B cell (primary cell): ENCODE results near the gene AMZ1. TPM values are rescaled to one million over a fixed set of nuclear protein-coding genes. Genes with fewer than 3 reads are reported as not detected.

Experiments
- ATAC-seq: fragments of 200-7000 bp; cut with Tn5 transposase; one replicate; pipeline ENCODE4 v1.10.0; 2021; ENCODE audit warnings: low read depth, mild to moderate bottlenecking, moderate number of reproducible peaks, moderate library complexity
- CTCF ChIA-PET: fragments of 350-600 bp; sonication (Branson Sonifier 250); formaldehyde crosslinking; loops from one replicate; lab custom pipeline; 2021; ENCODE audit warnings: antibody characterized with exemption, inconsistent platforms; lab: Charles Lee
- POLR2A ChIA-PET: fragments of 350-600 bp; sonication (Branson Sonifier 250); formaldehyde crosslinking; loops from one replicate; lab custom pipeline; 2021; ENCODE audit warnings: antibody characterized with exemption; lab: Charles Lee
- DNase-seq: peaks from one replicate; pipeline ENCODE4 v3.0.0; 2013
- H2AFZ ChIP-seq: 2 replicates; pipeline ENCODE4 v1.6.1; 2012; ENCODE audit warnings: mild to moderate bottlenecking, low read depth, low read length; ENCODE audit not compliant: insufficient read depth, poor library complexity, severe bottlenecking
- H3K27ac ChIP-seq, 2 donors: 1 replicate in 1 of 2; 2 replicates in 1 of 2; pipeline ENCODE4 v1.5.1; 2012 to 2013; ENCODE audit warnings: low read length in 2 of 2, mild to moderate bottlenecking in 2 of 2, moderate library complexity in 1 of 2
- H3K27me3 ChIP-seq, 4 experiments: fragments of 200-600 bp in 1 of 4; sonication (generic) in 1 of 4; replicated peaks in 1 of 4; 1 replicate in 2 of 4; 2 replicates in 2 of 4; pipeline versions ENCODE4 v1.6.1 to v1.7.0; 2013 to 2016; ENCODE audit warnings: low read length in 3 of 4, mild to moderate bottlenecking in 2 of 4, mixed read lengths in 1 of 4, moderate library complexity in 1 of 4; ENCODE audit not compliant: insufficient read depth in 4 of 4, control insufficient read depth in 3 of 4; ENCODE audit errors: control extremely low read depth in 1 of 4
- H3K36me3 ChIP-seq, 2 experiments: replicated peaks in 1 of 2; 1 replicate in 1 of 2; 2 replicates in 1 of 2; pipeline versions ENCODE4 v1.6.1 to v1.7.1; 2013; ENCODE audit warnings: low read length in 1 of 2; ENCODE audit not compliant: insufficient read depth in 2 of 2, control insufficient read depth in 1 of 2; ENCODE audit errors: control extremely low read depth in 1 of 2, extremely low read depth in 1 of 2
- H3K4me1 ChIP-seq, 2 donors: fragments of 200-600 bp in 1 of 2; sonication (generic) in 1 of 2; 1 replicate in 1 of 2; 2 replicates in 1 of 2; pipeline versions ENCODE4 v1.5.1 to v1.6.1; 2013 to 2017; ENCODE audit warnings: low read length in 2 of 2; ENCODE audit not compliant: control insufficient read depth in 2 of 2, insufficient read depth in 2 of 2
- H3K4me2 ChIP-seq: replicated peaks from 2 replicates; pipeline ENCODE3; 2012; ENCODE audit warnings: mild to moderate bottlenecking, low read depth, low read length; ENCODE audit not compliant: poor library complexity, severe bottlenecking
- H3K4me3 ChIP-seq, 5 experiments: fragments of 200-600 bp in 1 of 5; sonication (generic) in 1 of 5; 1 replicate in 3 of 5; 2 replicates in 2 of 5; pipeline versions ENCODE4 v1.5.1 to v1.7.0; 2011 to 2016; ENCODE audit warnings: low read length in 4 of 5, mild to moderate bottlenecking in 4 of 5, low read depth in 2 of 5, control low read depth in 1 of 5, moderate library complexity in 1 of 5; ENCODE audit not compliant: insufficient read depth in 1 of 5; ENCODE audit errors: control extremely low read depth in 1 of 5, extremely low read depth in 1 of 5
- H3K79me2 ChIP-seq: fragments of 200-600 bp; sonication (generic); one replicate; pipeline ENCODE4 v1.6.0; 2016; ENCODE audit warnings: low read length; ENCODE audit not compliant: control insufficient read depth, insufficient read depth
- H3K9ac ChIP-seq: fragments of 200-600 bp; sonication (generic); 2 replicates; pipeline ENCODE4 v1.6.1; 2017; ENCODE audit warnings: mild to moderate bottlenecking, low read length, moderate library complexity
- H3K9me3 ChIP-seq, 3 donors: one replicate each; pipeline versions ENCODE4 v1.6.1 to v1.7.1; 2013; ENCODE audit warnings: low read length in 2 of 3; ENCODE audit not compliant: control insufficient read depth in 2 of 3, insufficient read depth in 1 of 3; ENCODE audit errors: control extremely low read depth in 1 of 3
- H4K20me1 ChIP-seq: 2 replicates; pipeline ENCODE4 v1.6.0; 2012; ENCODE audit warnings: mild to moderate bottlenecking, low read length; ENCODE audit not compliant: insufficient read depth, control insufficient read depth, poor library complexity, severe bottlenecking
- H3K27ac Mint-ChIP-seq: one replicate; pipeline ENCODE4 v1.8.0; 2021; ENCODE audit warnings: mixed read lengths
- H3K27me3 Mint-ChIP-seq: one replicate; pipeline ENCODE4 v1.8.0; 2021; ENCODE audit warnings: mixed read lengths
- H3K4me1 Mint-ChIP-seq: one replicate; pipeline ENCODE4 v1.8.0; 2021; ENCODE audit warnings: mixed read lengths
- H3K4me3 Mint-ChIP-seq: one replicate; pipeline ENCODE4 v1.8.0; 2021; ENCODE audit warnings: mixed read lengths
- H3K9me3 Mint-ChIP-seq: one replicate; pipeline ENCODE4 v1.8.0; 2022; ENCODE audit warnings: mixed read lengths; ENCODE audit not compliant: insufficient read depth
- CTCF ChIP-seq: fragments of 200-600 bp; IDR thresholded peaks from one replicate; pipeline ENCODE4 v1.8.0; 2022; ENCODE audit warnings: antibody characterized with exemption, mild to moderate bottlenecking
- EZH2 ChIP-seq: IDR thresholded peaks from 2 replicates; pipeline ENCODE4 v1.6.1; 2012; ENCODE audit warnings: borderline replicate concordance, low read depth, mild to moderate bottlenecking, moderate library complexity, low read length; ENCODE audit not compliant: insufficient read depth, poor library complexity, severe bottlenecking
- WGBS: methylation state at CpG from one replicate; pipeline ENCODE4 v1.1.5; 2013; ENCODE audit warnings: missing lambda C conversion rate; ENCODE audit not compliant: insufficient coverage; 5-methylcytosine and 5-hydroxymethylcytosine counted together
- intact Hi-C: fragments of 100-400 bp; cut with micrococcal nuclease; formaldehyde crosslinking; loops from one replicate; pipeline ENCODE4 v1.10.0; 2022
- polyA plus RNA-seq: library from polyadenylated mRNA; depleted of rRNA; stranded (reverse); fragments of >200 nt; gene quantifications from 2 replicates; pipeline ENCODE4 v1.2.3, GENCODE V29; 2012
- total RNA-seq, 2 donors: library from RNA; stranded (reverse); fragments of 120-200 nt in 1 of 2; gene quantifications; 1 replicate in 1 of 2; 2 replicates in 1 of 2; pipeline versions ENCODE4 v1.2.3 to v1.2.4, GENCODE V29; 2013 to 2022

AMZ1 gene
- total and polyA plus RNA-seq, 2 donors (not counting 1 experiment from before 2014, with no cell fraction given) = 0.73 to 13.2 TPM

GRCh38 chr7:2729031-2729892 is 41.3 kb downstream of the AMZ1 start:
- Histone ChIP-seq H3K9ac (no peak overlapping the region), H3K4me1 (peaks cover 8 to 11% of the 10 kb centered on the region in 2 donors), H3K79me2 (peaks cover 10% of the 10 kb centered on the region), H3K4me2 (no peak overlapping the region), H3K27ac (no peak overlapping the region), H3K9me3 (no peaks in the 10 kb centered on the region), H3K27me3 (no peaks in the 10 kb centered on the region), H3K4me3 (no peak overlapping the region), H4K20me1 (peaks cover 46% of the 10 kb centered on the region), H2AFZ (no peak overlapping the region), H3K36me3 (peaks cover 0 to 63% of the 10 kb centered on the region in 2 experiments)
- H3K9me3 Mint-ChIP-seq = no peaks in the 10 kb centered on the region
- no peak for DNase-seq
- 93% methylated on average over 35 of the region's 37 CpGs for WGBS
- peaks cover 20% of the 10 kb centered on the region for H3K4me1 Mint-ChIP-seq
- no peaks in the 10 kb centered on the region for H3K27me3 Mint-ChIP-seq
- POLR2A ChIA-PET = interaction anchor here (0.6 kb wide), 1 partner anchor 8 kb away, joined by 4 read pairs; no protein-coding TSS in a partner anchor
- CTCF ChIA-PET = interaction anchor here (1.0 to 2.2 kb wide), 3 partner anchors 10 to 58 kb away, joined by 3 to 7 read pairs (median 4); no protein-coding TSS in a partner anchor
- H3K27ac Mint-ChIP-seq = no peak overlapping the region
- H3K4me3 Mint-ChIP-seq = no peak overlapping the region
- ATAC-seq = no peak
- TF ChIP-seq CTCF (no peak), EZH2 (no peak)
- intact Hi-C loops = no loop called here
